Eye (tissue), 1 donor: ENCODE results near the gene ARMC7.

Source experiments
- DNase-seq: peaks from one replicate; pipeline ENCODE4 v3.0.0-alpha.2; 2015

ARMC7 gene

DNA sequence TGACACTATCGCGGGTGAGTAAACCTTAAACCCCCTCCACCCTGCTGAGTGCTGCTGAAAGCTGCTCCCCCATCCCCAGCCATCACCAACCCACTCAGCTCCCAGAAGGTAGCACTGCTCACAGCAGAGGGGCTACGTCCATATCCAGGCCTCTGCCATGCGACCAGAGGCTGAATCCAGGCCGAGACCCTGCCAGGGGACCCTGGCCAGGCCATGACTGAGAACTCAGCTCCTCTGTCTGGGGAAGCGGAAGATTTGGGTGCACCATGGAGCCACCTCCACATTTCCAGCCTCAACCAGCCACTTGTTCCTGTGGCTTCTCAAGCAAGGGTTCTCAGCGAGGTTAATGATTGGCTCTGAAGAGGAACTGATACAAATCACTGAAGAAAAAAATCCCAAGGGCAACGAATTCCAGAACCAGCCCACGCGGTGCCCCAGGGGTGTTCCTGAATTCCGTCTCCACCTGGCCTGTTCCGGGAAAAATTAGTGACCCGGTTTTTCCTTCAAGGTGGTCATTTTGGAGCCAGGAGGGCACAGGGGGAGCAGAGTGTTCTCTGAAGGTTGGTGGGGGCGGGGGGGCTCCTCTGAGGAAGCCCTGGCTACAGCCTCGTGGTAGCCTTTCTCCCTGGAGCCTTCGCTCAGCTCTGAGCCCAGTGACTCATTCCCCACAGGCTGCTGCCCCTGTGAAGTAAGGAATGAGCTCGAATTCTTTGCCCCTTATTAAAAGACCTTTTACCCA, 31.3 kb upstream of the ARMC7 start:
- no peak for DNase-seq

DNA sequence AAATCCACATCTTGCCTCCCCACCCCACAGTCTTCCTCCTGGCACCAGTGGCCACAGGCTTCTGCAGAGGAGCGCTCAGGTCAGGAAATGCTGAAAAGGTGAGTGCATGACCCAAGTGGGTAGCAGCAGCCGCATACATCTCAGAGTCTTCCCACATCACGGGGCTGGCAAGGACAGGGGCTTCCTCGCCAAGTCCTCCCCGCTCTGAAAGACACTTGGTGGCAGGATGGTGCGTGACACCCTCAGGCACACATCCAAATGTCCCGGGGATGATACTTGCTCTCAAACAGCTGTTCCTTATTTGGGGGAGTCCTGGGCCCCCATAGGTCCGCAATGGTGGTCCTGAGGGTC, 30.8 kb upstream of the ARMC7 start:
- no peak for DNase-seq

DNA sequence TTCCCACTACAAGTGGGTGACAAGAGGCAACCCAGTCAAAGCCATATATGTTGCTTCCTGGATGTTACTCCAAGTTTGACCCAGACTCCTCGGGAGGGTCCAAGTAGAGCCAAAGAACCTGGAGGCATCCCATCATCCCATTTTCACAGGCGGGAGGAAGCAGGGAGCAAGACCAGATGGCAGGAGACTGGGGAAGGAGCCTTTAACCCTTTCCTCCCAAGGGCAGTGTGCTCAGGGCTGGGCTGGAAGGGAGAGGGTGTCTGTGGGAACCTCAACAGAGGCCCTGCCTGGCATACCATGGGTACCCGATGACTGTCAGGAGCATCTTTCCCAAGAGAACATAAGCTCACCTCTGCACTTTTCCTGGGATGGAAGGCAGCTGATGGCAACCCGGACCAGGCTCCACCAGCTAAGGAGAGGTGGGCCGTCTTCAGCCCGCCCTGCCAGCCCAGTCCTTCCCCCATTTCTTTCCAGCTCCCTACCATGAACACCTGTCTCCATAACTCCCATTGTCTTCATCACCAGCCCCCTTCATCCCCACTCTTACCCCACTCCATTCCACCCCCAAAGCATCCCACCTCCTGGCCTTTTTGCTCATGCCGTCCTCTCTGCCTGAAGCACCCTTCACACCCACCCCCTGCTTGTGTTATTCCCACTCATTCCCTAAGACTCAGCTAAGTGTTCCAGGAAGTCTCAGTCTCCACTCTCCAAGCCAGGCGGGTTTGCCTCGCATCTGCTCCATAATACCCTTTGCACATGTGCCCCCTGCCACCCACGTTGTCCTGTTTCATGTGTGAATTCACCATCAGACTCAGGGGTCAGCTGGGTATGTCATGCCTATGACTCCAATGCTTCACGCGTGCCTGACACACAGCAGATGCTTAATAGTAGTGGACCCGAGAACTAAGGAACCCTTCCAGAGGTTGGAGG, 27.9 kb upstream of the ARMC7 start:
- no peak for DNase-seq

DNA sequence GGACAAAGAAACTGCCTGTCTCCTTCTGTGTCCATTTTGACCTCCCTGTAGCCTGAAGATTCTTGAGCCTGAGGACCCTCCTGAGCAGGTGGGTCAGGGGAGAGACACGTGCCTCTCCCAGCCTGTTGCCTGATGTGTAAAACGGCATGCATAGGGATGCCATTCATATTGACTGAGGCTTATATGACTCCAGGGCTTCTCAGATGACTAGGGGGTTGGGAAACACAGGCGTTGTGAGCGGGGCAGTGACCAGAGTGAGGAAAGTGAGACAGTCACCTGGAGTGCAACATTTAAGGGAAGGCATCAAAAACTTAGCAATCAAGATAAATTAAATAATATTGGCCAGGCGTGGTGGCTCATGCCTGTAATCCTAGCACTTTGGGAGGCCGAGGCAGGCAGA, 27.1 kb upstream of the ARMC7 start:
- no peak for DNase-seq

DNA sequence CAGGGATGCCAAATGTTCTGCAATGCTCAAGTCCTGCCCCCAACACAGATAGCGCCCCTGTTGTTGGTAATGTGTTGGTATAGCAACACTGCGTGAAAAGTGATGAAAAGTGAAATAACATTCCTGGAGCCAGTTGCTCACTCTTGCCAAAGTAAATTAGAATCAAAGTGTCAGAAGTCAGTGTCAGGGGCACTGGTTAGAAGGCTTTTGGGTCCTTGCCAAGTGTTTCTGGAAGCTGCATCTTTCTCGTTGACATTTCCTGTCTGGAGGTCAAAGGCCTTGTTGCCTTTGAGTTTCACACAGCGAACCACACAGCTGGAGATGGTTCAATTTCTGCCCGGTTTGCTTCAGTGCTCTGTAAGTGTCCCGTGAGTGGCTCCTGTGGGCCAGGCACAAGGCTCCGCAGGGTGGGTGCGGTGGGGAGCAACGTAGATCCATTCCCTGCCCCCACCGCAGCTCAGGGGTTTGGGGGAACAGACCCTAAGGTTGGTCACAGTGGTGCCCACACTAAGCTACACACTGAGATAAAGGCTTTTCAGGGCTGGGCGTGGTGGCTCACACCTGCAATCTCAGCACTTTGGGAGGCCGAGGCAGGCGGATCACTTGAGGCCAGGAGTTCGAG, 25.6 kb upstream of the ARMC7 start:
- peak; percentile 54 for DNase-seq

DNA sequence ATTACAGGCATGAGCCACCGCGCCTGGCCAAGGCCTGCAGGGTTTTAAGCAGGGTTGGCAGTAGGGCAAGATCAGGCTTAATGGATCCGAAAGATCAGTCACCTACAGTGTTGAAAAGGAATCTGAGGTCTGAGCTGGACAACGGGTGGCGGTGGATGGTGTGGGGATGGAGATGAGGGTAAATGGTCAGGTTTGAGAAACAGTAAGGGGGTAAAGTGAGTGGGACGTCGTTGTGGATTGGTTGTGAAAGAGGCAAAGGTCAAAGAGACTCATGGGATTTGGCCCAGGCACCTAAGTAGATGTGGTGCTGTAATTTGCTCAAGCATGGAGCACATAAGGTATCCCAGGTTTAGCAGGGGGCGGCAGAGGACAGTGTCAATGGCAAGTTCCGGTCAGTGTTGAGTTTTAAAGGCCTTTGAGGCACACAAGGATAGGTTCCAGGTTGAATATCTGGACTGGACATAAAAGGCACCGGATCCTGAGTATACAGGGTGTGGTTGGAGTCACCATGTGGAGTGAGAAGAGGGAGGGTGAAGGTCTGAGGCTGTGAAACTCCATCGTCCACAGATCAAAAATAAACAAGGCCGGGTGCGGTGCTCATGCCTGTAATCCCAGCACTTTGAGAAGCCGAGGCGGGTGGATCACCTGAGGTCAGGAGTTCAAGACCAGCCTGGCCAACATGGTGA, 23.1 kb upstream of the ARMC7 start:
- DNase-seq, result no peak

DNA sequence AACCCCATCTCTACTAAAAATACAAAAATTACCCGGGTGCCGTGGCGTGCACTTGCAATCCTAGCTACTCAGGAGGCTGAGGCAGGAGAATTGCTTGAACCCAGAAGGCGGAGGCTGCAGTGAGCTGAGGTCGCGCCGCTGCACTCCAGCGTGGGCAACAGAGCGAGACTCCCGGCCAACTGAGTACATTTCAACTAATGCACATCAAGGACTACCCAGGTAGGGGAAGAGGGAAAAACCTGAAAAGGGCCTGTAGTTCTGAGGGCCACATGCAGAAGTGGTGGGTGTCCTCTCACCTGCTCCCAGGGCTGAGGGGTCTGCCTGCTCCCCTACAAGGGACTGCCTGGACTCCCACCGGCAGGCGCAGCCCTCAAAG, 22.6 kb upstream of the ARMC7 start:
- no peak for DNase-seq

DNA sequence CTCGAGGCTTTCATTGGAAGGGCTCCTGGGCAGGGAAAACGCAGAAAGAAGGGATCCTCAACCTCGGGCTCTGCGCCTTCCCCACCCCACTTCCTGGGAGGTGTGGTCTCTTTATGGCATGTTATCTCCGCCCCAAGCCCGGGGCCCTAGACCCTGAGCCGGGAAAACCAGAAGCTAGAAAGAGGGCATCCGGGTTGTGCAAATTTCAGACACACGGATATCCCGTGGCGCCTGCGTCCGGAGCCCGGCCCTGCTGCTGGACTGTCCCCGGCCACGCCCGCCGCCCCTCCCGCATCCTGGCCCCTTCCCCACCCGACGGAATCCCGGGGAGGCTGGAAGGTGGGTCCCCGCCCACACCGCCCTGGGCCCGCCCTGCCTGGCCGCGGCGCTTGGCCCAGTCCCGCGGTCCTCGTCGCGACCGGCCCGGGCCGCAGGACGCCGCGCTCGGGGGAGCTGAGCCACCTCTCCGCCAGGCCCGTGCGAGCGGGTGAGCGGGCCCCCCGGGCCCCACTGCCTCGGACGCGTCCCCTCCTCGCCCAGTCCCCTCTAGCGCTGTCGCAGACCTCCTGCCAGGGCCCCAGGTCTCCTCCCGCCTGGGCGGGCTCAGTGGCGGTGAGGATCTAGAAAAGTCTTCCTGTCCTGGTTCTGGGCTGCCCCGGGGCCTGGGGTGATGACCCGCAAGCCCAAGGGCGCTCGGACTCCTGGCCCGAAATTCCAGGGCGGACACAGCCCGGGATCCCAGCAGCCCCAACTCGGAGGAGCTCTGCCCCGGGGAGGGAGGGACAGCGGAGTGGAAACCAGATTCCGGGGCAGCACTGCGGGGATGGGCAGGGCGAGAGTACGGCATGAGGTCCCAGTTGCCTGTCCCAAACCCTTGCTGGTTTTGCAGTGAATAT, 22.0 kb upstream of the ARMC7 start, which contains the start of gene SLC16A5:
TSS of gene SLC16A5 (plus strand) at position 397 of the 896 bp plus-strand sequence. CDS start 5,683 bp downstream, outside the sequence.
- DNase-seq, result peak; percentile 86

DNA sequence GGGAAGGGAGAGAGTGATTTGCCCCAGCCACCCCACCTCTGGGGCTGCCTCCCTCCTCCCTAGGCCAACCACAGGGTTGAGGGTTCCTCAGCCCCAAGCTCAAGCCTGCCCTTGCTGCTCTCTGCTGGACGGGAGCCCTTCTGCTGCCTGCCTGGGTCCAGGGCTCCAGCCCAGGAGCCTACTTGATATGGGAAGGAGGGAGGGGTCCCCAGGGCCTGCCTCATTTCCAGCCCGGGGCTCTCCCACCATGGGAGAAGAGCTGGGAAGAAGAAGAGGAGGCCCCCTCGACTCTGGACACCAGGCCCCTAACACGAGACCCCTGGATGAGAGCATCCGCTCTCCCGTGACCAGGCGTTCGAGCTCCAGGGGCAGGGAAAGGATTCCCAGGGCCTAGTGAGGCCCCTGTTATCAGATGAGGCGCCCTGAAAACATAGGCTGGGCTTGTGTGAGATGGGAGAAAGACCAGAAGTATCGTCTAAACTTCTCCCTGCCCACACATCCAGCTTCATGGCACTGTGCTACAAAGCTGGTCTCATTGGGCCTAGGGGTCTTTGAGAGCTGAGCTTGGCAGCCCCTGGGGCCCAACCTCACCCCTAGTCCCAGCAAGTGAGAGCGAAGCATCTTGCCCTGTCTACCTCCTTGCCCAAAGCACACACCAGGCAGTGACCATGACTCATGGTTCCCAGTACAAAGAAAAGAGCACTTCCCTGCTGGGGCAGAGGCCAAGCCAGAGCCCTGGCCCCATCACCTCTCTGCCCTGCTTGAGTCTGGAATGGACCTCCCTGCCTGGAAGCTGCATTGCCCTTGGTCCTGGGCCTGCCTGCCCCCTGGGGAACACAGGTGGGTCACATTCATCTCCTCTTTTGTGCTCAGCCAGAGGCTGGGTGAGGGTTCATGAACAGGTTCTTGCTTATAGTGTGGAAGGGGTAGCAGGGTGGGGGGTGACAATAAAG, 21.0 kb upstream of the ARMC7 start:
- no peak for DNase-seq

DNA sequence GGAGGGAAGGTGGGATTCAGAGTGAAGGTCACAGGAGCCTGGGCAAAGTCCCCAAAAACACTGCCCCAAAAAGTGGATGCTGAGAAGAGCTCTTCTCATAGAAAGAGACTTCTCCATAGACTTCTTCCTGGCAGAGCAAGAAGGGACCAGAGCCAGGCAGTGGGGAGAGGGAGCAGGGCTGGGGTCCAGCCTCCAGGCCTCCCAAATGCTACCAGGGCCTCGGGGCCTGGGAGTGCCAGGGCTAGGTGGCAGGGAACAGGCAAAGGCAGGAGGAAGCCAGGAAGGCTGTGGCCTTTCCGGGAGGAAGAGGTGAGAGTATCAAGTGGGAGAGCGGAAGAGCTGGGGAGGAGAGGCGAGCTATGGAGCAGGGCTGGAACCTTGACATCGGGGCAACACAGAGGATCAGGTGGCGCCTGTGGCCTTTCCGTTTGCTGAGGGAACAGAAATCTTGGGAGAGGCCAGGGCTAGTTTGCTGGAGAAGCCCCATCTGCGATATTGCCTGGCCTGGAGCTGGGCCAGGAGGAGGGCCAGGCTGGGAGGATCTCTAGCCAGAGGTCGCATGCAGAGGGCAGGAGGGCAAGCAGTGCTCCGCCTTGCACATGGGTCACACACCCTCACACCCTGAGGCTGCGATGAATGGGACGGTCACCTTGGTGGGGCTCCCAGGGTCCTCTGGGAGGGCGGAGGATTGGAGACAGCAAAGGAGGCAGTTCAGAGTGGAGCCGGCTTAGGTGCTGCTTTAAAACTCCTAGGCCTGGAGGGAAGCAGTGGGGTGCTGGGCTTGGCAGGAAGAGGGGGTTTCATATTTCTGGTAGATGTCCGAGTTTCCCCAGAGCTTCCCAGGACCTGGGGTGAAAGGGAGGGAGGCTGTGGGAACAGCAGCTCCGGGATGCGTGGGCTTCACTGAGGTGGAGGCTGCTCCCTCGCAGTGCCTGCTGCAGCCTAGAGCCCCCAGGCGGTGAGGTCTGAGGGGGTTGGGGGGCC, 18.6 kb upstream of the ARMC7 start:
- DNase-seq, result no peak

DNA sequence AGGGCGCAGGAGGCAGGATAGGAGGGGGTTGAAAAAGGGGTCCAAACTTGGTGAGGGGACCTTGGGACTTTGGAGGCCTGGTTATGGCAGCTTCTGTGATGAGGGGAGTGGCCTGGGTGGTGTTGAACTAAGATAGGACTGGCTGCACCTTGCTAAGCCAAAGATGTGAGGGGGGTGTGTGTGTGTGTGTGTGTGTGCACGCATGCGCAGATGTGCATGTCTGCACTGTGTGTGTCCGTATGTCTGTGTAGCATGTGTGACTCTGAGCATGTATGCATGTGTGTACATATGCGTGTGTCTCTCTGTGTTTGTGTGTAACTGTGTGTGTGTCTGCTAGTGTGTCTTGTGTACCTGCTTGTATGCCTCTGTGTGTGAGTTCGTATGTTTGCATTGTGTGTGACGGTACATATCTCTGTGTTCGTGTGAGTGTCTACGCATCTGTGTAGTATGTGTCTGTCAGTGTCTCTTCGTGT, 17.9 kb upstream of the ARMC7 start:
- no peak for DNase-seq

DNA sequence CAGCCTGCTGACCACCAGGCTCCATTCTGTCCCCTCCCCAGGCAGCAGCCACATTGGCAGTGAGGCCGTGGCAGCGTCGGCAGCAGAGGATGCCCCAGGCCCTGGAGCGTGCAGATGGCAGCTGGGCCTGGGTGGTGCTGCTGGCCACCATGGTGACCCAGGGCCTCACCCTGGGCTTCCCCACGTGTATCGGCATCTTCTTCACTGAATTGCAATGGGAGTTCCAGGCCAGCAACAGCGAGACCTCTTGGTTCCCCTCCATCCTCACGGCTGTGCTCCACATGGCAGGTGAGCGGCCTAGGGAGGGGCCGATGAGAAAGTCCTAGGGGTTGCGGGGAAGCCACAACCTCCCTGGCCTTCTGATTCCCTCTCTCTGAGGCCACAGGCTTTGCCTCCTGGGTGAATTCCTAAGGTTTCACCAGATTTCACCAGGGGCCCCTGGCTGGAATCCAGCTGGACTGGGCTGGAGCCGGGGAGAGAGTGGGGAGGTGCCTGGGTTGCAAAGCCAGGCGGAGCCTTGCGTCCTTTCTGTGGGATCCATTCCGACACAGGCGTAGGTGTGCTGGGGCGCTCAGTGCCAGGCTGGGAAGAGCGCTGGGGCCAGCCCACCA, 16.1 kb upstream of the ARMC7 start:
- no peak for DNase-seq

DNA sequence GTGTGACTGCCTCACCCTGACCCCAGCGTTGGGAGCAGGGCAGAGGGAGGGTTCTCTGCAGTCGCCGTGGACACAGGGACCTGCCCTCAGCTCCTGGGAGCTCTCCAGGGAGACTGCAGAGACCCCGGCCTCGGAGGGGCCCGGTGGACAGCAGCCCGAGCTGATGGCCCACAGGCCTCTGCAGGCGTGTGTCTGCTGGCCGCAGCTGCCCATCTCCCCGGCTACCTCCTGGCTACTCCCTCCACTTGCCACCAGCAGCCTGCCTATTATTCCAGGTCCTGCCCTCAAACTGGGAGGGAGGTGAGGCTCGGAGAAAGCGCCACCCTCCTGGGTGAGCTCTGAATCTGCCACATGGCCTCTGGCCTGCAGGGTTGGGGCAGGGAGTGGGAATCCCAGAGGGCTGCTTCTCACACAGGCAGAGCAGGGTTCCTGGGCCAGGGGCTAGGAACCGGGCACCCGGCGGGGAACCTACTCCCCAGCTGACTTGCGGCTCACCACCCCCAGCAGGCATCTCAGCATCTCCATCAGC, 14.8 kb upstream of the ARMC7 start:
- no peak for DNase-seq

DNA sequence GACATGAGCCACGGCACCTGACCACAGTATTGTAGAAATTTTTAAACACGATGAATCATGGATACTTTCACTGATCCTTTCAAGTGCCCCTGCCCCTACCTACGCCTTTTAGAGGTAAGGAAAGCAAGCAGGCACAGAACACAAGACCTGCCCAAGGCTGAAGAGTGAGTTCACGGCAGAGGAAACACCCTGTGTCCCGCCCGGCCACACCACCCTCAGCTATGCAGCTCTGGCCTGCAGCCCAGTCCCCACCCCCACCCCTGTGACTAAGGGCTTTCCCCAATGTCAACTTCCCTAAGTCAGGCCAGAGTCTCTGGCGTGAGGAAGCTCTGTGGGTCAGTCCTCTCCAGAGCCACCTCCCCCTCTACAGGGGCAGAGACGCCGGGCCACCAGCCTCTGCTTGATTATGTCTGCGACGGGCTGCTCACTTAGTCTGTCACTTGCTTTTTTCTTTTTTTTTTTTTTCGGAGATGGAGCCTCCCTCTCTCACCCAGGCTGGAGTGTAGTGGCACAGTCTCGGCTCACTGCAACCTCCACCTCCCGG, 13.6 kb upstream of the ARMC7 start:
- no peak for DNase-seq

DNA sequence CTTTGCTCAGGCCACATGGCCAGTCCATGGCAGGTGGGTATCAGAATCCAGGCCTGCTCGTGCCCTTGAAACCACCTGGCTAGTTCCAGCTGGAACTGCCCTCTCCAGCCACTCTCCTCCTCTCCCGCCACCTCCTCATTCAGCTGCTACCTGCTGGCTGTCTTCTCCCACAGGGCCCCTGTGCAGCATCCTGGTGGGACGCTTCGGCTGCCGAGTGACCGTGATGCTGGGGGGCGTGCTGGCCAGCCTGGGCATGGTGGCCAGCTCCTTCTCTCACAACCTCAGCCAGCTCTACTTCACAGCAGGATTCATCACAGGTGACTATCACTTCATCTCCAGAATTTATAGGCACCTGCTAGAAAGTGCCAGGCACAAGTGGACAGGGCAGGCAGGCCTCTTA, 11.9 kb upstream of the ARMC7 start:
- no peak for DNase-seq

DNA sequence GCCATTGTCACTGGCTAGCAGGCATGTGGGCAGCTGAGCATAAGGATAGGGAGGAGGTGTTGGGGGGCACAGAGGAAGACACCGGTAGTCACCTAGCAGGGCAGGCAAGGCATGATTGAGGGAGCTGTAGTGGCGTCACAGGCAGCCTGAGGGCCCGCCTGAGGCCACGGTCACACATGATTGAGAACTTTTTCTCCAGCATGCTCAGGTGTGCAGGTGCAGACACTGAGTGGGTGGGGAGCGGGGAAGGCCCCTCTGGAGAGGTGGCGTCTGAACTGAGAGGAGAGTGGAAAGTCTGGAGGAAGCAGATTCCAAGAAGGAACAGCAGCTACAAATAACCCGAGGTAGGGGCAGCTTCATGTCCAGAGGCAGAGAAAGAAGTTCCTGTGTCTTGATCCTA, 10.9 kb upstream of the ARMC7 start:
- no peak for DNase-seq

DNA sequence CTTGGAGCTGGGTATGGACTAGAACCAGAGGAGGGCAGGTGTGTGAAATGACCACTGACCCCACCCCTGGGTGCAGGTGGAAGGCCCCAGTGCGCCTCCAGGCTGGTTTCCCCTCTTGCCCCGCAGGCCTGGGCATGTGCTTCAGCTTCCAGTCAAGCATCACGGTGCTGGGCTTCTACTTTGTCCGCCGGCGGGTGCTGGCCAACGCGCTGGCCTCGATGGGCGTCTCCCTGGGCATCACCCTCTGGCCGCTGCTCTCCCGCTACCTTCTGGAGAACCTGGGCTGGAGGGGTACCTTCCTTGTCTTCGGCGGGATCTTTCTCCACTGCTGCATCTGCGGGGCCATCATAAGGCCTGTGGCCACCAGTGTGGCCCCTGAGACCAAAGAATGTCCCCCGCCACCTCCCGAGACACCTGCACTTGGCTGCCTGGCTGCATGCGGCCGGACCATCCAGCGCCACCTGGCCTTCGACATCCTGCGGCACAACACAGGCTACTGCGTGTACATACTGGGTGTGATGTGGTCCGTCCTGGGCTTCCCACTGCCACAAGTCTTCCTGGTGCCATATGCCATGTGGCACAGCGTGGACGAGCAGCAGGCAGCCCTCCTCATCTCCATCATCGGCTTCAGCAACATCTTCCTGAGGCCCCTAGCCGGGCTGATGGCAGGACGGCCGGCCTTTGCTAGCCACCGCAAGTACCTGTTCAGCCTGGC, 9.7 kb upstream of the ARMC7 start:
- DNase-seq, result no peak

DNA sequence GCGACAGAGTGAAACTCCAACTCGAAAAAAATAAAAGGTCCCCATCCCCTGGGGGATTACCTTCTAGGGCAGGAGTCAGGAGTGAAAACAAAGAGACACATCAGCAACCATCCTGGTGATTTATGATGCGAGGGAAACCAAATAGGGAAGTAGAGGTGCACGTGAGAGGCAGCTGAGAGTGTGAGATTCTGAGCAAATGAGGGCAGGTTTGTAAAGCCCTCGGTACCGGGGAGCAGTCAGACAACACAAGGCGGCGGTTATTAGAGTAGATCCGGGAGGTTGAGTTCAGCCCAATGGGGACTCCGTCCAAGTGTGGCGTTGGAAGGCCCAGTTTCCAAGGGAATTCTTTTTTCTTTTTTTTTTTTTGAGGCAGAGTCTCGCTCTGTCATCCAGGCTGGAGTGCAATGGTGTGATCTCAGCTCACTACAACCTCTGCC, 7.4 kb upstream of the ARMC7 start:
- DNase-seq, result no peak
